NCI-H187 (cell line): ENCODE results near the gene CPED1.
"Not testable (repeated sequence)": the region's sequence is repeated elsewhere in the genome, so short reads cannot be mapped to it uniquely, and the experiment has no call there.

Source experiments
- DNase-seq, 2 experiments: peaks; one replicate each; lab custom pipeline; 2025; lab: John Stamatoyannopoulos, UW

CPED1 gene

GRCh38 chr7:121094829-121095228, 106.3 kb downstream of the CPED1 start:
- no peak for DNase-seq

GRCh38 chr7:121097577-121097976, 109.1 kb downstream of the CPED1 start:
- DNase-seq, result no peak

DNA sequence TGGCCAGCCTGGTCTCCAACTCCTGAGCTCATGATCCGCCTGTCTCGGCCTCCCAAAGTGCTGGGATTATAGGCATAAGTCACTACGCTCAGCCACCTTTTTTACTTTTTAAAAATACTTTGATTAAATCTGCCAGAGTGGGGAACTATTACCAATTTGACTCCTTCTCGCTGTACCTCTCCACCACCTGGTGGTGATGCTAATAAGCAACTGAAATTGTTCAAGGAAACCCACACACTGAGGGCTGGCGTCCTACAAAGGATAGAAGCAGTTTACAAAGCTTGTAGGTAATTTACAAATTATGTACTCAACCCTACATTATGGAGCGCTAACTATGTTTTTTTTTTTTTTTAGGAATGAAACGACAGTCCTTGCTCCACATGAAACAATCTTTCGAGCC, 111.1 kb downstream of the CPED1 start:
- DNase-seq, result no peak

GRCh38 chr7:121101083-121101482, 112.6 kb downstream of the CPED1 start:
- no peak for DNase-seq

DNA sequence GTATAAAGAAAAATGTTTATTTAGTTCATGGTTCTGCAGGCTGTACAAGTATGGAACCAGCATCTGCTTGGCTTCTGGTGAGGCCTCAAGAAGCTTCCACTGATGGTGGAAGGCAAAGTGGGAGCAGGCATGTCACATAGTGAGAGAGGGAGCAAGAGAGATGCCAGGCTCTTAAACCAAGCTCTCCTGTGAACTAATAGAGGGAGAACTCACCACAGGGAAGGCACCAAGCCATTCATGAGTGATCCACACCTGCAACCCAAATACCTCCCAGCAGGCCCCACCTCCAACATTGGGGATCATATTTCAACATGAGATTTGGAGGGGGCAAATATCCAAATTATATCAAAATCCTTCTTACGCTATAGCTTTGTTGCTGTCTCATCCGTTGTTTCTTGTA, 113.1 kb downstream of the CPED1 start:
- DNase-seq, result no peak

DNA sequence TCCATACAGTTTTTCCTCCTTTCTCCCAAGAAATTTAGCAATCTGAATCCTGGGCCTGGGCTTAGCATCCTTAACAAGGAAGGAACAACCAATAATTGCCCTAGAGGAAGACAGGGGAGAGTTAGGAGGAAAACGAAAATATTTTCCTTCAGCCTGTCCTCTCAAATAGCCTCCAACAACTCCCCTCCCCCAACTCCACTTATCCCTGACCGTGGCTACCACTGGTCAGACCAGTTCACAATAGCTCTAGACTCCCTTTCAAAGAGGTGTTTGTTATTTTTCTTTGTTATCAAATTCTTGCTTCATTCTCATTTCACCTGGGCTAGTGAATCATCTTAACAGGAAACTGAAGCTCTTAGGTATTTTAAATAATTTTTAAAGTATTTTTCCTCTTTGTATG, 114.1 kb downstream of the CPED1 start:
- DNase-seq, result no peak

DNA sequence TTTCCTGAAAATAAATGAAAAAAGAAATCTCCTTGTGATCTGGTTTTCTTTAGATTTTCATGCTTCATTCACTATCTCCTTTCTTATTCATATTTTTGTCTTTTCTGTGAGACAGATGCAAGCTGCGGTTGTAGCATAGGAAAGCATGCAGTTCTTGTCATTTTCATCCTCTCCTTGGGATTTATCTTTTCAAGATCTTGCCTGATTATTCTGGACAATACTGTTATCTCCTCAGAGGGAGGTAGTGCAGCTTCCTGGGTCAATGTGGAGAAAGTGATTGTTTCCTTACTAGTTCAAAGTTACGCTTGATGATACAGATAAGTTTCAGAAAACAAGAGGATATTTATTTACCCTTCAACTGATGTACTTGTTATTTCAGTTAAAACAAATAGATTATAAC, 114.6 kb downstream of the CPED1 start:
- DNase-seq, result no peak

GRCh38 chr7:121103579-121103978, 115.1 kb downstream of the CPED1 start:
- DNase-seq, result no peak

DNA sequence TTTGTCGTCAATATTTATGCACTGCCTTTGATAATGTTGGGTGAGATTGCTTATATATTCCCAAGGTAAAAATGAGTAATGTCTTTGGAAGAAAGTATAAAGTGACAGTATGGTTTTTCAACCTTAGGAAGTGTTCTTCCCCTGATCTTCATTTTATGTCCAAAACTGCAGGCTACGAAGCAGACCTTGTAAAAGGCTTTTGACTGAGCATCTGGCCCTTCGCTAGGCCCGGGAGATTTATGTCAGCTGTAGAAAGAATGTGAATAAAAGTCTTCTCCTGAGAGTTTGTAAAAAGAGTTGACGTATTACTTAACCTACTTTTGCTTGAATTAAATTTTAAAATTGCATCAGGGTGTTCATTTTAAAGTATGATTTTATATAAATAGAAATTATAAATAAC, 116.8 kb downstream of the CPED1 start:
- no peak for DNase-seq

DNA sequence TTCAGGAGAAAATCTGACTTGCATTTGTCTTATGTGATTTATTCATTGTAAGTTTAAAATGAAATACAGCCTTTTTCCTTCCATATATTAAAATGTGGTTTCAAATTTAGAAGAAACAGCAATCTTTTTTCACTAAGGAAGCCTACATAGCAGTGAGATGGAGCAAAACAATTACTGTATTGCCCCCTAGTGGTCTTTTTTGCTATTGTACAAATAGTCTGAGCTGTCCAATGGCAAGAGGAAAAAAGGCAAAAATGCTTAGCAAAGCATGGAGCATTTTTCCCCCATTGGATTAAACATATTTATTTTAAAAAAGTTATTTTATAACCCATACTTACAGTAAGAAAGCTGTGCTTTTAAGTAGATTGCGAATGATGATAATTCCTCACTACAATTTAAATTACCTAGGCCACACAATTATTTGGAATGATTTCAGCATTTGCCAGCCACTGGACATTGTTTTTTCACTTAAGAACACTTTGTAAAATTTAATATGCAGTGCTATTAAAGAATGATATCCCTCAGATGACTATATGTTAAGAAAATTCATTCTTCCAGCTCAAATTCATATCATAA, 119.5 kb downstream of the CPED1 start:
- DNase-seq, result peak in 1 of 2 experiments; percentile 12

- no peak for DNase-seq
Measured at GRCh38 chr7:121109145-121109544, 120.6 kb downstream of the CPED1 start.

- DNase-seq, result no peak
Measured at GRCh38 chr7:121113288-121113687, 124.8 kb downstream of the CPED1 start.

DNA sequence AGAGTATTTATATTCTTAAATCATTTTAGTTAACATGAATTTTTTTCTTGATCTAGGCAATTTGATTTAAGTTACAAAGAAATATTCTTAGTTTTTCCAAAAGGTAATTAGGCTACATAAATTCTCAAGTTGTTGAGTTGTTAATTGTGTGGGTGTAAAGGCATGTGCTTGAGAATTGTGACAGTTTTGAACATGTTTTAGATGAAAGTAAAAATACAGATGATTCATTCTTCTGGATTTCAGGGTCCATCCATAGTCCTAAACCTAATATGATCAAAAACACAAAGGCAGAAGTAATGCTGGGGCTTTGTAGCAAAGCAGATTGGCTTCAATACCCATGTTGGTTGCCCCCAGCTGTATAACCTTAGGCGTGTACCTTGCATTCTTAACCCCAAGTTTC, 127.9 kb downstream of the CPED1 start:
- DNase-seq, result no peak

DNA sequence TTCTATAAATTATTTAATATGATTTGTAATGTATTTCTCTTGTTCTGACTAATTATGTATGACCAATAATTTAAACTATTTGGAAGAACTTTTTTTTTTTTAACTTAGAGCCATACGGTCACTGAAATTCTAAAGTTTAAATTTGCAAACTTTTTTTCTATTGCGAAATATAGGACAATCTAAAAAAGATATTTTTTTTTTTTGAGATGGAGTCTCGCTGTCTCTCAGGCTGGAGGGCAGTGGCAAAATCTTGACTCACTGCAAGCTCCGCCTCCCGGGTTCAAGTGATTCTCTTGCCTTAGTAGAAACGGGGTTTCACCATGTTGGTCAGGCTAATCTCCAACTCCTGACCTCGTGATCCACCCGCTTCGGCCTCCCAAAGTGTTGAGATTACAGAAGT, 130.5 kb downstream of the CPED1 start:
- no peak for DNase-seq

DNA sequence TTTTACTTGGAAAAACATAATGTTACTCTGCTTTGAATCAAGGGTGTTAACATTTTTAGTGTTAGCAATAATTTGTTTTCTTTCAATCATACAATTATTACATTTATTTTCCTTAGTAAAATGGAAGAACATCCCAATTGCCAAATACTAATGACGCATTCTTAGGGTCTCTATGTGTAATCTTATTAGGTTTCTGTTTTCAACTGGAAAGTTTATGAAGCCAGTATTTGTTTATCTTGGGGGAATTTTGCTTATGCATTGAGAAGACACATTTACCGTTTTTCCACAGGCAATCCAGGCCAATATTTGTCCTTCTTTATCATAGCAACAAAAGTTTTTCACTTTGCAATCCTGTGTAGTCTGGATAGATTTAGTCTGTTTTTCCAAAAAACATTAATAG, 134.5 kb downstream of the CPED1 start:
- DNase-seq, result no peak

DNA sequence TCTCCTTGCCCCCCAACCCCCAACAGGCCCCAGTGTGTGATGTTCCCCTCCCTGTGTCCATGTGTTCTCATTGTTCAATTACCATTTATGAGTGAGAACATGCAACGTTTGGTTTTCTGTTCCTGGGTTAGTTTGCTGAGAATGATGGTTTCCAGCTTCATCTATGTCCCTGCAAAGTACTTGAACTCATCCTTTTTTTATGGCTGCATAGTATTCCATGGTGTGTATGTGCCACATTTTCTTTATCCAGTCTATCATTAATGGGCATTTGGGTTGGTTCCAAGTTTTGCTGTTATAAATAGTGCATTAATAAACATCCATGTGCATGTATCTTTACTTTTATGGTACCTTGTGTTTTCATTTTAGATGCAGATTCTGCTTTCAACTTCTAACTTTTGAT, 136.9 kb downstream of the CPED1 start:
- not testable (repeated sequence) for DNase-seq

DNA sequence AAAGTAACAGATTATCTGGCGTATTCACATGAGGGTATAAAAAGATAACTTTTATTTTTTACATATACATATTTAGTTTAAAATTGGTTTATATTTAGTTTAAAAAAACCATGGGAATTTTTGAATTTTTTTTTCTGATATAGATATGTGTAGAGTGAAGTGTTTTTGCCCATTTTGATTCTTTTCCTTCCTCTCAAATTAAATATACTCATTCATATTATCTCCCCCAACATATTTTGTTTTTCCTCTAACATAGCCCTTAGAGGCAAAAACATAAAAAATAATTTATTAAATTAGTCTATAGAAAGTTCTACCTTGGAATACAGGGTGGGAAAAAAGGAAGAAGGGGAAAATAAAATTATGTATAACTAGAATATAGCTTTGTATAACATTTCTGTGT, 137.7 kb downstream of the CPED1 start:
- no peak for DNase-seq

DNA sequence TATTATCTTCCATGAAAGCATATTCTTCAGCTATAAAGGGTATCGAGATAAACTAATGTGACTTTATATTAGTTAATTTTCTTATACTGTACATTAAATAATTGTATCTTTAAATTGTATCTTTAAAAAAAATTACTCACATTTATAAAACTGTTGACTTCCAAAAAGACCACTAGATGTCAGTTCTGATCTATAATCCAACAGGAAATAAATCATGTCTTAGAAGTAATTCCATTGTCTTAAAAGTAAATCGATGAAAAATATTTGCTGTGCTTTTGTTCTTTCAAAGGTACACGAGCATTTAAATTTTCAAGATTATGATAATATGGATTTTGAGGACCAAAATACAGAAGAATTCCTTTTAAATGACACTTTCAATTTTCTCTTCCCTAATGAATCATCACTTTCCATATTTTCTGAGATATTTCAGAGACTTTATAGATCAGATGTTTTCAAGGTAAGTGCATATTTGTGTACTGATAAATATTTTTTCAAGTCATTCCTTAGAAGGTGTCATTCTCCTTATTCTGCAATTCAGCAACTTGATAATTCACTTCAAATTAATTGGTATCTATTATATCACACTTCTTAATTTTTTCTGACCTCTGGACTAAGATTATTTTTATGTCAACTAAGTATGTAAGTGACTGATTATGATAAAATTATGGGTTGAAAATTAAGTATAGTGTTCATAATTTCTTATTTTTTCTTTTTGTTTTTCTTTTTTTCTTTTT, 138.5 kb downstream of the CPED1 start:
- no peak for DNase-seq

GRCh38 chr7:121132940-121133339, 144.4 kb downstream of the CPED1 start:
- no peak for DNase-seq

DNA sequence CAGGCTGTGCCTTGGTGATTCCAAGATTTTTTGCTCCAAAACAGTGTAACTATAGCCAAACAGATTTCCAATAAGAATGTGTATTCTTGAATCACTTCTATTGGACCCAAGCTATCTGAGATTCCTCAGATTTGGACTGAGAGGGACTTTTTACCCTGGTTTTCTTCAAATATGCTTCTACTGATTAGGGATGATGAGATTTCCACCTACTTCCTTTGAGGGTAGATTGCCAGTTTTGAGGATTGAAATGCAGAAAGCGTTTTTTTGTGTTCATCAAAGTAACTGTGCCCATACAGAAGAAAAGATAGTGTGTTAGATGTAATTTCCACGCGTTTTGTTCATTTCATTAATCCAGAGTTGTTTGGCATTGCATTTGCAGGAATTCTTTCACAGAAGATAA, 144.9 kb downstream of the CPED1 start:
- DNase-seq, result no peak

DNA sequence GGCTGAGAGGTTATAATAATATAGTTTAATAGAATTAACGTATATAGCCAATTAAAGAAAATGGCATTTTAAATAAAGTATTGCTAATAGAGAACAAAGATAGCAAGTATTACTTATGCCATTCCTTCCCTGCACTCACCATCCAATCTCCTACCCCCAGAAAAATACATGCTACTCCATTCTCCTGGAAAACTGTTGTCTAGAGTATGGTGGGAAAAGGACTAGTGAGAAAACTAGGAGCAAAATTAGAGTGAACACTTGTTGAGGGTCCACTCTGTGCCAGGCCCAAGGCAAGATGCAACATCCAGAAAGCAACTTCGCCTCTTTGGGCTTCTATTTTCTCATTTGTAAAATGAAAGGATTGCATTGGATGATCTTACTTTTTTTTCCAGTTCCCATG, 149.1 kb downstream of the CPED1 start:
- no peak for DNase-seq

GRCh38 chr7:121138262-121138933, 149.9 kb downstream of the CPED1 start:
- peak; percentile 28 to 32 for DNase-seq

- DNase-seq, result no peak
Measured at GRCh38 chr7:121139427-121139826, 150.9 kb downstream of the CPED1 start.

DNA sequence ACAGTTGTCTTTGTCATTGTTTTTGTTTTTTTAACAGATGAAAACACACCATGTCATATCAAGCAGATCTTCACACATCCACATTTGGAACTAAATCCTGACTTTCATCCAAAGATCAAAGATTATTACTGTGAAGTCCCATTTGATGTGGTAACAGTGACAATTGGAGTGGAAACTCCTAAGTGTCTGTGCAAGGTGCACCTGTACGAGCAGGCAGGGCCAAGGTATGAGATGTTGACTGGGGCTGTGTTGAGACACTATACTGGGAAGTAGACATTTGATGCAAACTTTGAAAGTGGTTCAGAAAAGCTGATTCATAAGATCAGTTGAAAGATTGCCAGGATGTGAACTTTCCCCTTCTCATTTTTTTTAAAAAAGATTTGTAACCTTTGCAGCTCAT, 152.3 kb downstream of the CPED1 start:
- no peak for DNase-seq
